Measurements from ENCODE around the gene FADS1. TPM values are rescaled to one million over a fixed set of nuclear protein-coding genes. Genes with fewer than 3 reads are reported as not detected.

The FADS1 gene
- total and polyA plus RNA-seq, 2 of the 13 experiments (the other 11 are each of a cell fraction or from before 2014, with no cell fraction given), result 91.8 to 108 TPM

GRCh38 chr11:61816736-61817455, at the start of gene FADS1 (continued):
- TF ChIP-seq JARID2 (CRISPR knock-in tag; IDR thresholded peaks at IDR 0.05; ENCODE audit: insufficient replicate concordance), result no peak
- TF ChIP-seq ZNF407 (CRISPR knock-in tag; IDR thresholded peaks at IDR 0.05; ENCODE audit: not compliant biosample characterization), result no peak
- no peak for TF ChIP-seq HNF1A (IDR thresholded peaks at IDR 0.05; ENCODE audit: low read depth)
- TF ChIP-seq HNF1A (CRISPR knock-in tag; IDR thresholded peaks at IDR 0.05; ENCODE audit: borderline replicate concordance), result peak; percentile 75; the same call in 1 of the 2 replicates
- no peak for TF ChIP-seq PRPF4 (IDR thresholded peaks at IDR 0.05; ENCODE audit: low read depth, low read length, poor library complexity, severe bottlenecking)
- no peak for TF ChIP-seq CSRNP2 (CRISPR knock-in tag; conservative IDR thresholded peaks at IDR 0.05; ENCODE audit: low read depth)
- no peak for TF ChIP-seq ATRX (CRISPR knock-in tag; IDR thresholded peaks at IDR 0.05; ENCODE audit: borderline replicate concordance)
- TF ChIP-seq FOXK1 (CRISPR knock-in tag; IDR thresholded peaks at IDR 0.05; ENCODE audit: borderline replicate concordance, low read depth), result no peak
- TF ChIP-seq RARG (CRISPR knock-in tag; IDR thresholded peaks at IDR 0.05; ENCODE audit: low read depth), result 0 out of 2 replicates have a peak, but pooled peaks have one; percentile 51
- no peak for TF ChIP-seq FOXJ3 (CRISPR knock-in tag; IDR thresholded peaks at IDR 0.05; ENCODE audit: borderline replicate concordance)
- no peak; the same call in 1 of the 2 replicates for TF ChIP-seq TOE1 (CRISPR knock-in tag; IDR thresholded peaks at IDR 0.05)
- peak; percentile 55; the same call in 1 of the 2 replicates for TF ChIP-seq CBFB (CRISPR knock-in tag; IDR thresholded peaks at IDR 0.05)

Measured in HepG2 (cell line).